MM.1S (cell line): ENCODE measurements around the gene ADCY2.

Experiments used
- DNase-seq: peaks from one replicate; pipeline ENCODE4 v3.0.0-alpha.2; 2015
- H2AFZ ChIP-seq: fragments of 300-600 bp; sonication (generic); 2 replicates; pipeline ENCODE4 v1.6.0; 2016; ENCODE audit warnings: antibody characterized with exemption, low read length
- H3F3A ChIP-seq: fragments of 300-600 bp; sonication (generic); 2 replicates; pipeline ENCODE4 v1.6.1; 2016; ENCODE audit warnings: mild to moderate bottlenecking, antibody characterized with exemption, low read length, moderate library complexity, mixed read lengths; ENCODE audit not compliant: insufficient read depth
- H3K27ac ChIP-seq: fragments of 300-600 bp; sonication (generic); 2 replicates; pipeline ENCODE4 v1.5.1; 2016; ENCODE audit warnings: mild to moderate bottlenecking, low read length
- H3K27me3 ChIP-seq: fragments of 300-600 bp; sonication (generic); replicated peaks from 2 replicates; pipeline ENCODE4 v1.6.0; 2016; ENCODE audit warnings: low read length; ENCODE audit not compliant: insufficient read depth
- H3K36me3 ChIP-seq: fragments of 300-600 bp; sonication (generic); replicated peaks from 2 replicates; pipeline ENCODE4 v1.6.1; 2016; ENCODE audit warnings: mild to moderate bottlenecking, low read length, mixed read lengths; ENCODE audit not compliant: insufficient read depth
- H3K4me1 ChIP-seq: fragments of 300-600 bp; sonication (generic); 2 replicates; pipeline ENCODE4 v1.6.1; 2016; ENCODE audit warnings: low read length, mixed read lengths
- H3K4me2 ChIP-seq: fragments of 300-600 bp; sonication (generic); 2 replicates; pipeline ENCODE4 v1.6.0; 2016; ENCODE audit warnings: low read depth, low read length
- H3K4me3 ChIP-seq: fragments of 300-600 bp; sonication (generic); 2 replicates; pipeline ENCODE4 v1.5.1; 2016; ENCODE audit warnings: low read length, mixed read lengths
- H3K79me2 ChIP-seq: fragments of 300-600 bp; sonication (generic); 2 replicates; pipeline ENCODE4 v1.6.1; 2016; ENCODE audit warnings: mixed run types, low read length, mixed read lengths
- H3K9ac ChIP-seq: fragments of 300-600 bp; sonication (generic); 2 replicates; pipeline ENCODE4 v1.6.1; 2016; ENCODE audit warnings: low read length, mixed read lengths
- H3K9me2 ChIP-seq: fragments of 300-600 bp; sonication (generic); replicated peaks from 2 replicates; pipeline ENCODE4 v1.6.1; 2016; ENCODE audit warnings: mild to moderate bottlenecking, low read length, mixed read lengths; ENCODE audit not compliant: insufficient read depth
- H3K9me3 ChIP-seq: fragments of 300-600 bp; sonication (generic); replicated peaks from 2 replicates; pipeline ENCODE4 v1.6.1; 2016; ENCODE audit warnings: mild to moderate bottlenecking, low read length, mixed read lengths; ENCODE audit not compliant: insufficient read depth
- H4K20me1 ChIP-seq: fragments of 300-600 bp; sonication (generic); 2 replicates; pipeline ENCODE4 v1.6.1; 2016; ENCODE audit warnings: mild to moderate bottlenecking, low read length, moderate library complexity, mixed read lengths; ENCODE audit not compliant: insufficient read depth
- CTCF ChIP-seq: fragments of 300-600 bp; sonication (generic); IDR thresholded peaks from 2 replicates; pipeline ENCODE4 v1.5.1; 2016; ENCODE audit warnings: antibody characterized with exemption, low read length, mixed read lengths
- EZH2 ChIP-seq: fragments of 300-600 bp; sonication (generic); optimal IDR thresholded peaks from 2 replicates; pipeline ENCODE3; 2017; ENCODE audit warnings: low read depth, mild to moderate bottlenecking, antibody characterized with exemption, low read length, mixed read lengths
- EZH2phosphoT487 ChIP-seq: fragments of 300-600 bp; sonication (generic); IDR thresholded peaks from 2 replicates; pipeline ENCODE4 v1.6.1; 2018; ENCODE audit warnings: antibody characterized with exemption, low read length

ADCY2 gene

DNA sequence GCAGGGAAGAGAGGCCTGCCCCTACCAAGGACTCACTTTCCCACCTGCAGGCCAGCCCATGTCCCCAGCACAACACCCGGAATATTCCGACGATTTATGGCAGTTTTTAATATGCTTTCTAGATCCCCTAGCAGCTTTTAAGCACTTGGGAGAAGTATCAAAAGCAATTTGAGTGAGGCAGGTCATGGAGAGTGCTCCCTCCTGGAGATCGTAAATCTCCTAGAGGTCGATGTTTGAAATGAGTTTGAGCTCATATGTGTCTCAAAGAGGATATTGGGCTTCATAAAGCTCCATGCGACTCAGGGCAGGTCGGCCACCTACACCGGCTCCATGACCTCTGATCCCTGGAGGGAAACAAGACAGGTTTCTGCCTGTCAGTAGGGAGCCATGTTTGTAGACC, 427.7 kb downstream of the ADCY2 start:
- TF ChIP-seq EZH2, result no peak
- TF ChIP-seq CTCF, result no peak
- no peak for TF ChIP-seq EZH2phosphoT487
- Histone ChIP-seq H3K36me3 (no peaks in the 10 kb centered on the region), H3K9me3 (no peaks in the 10 kb centered on the region), H3K4me3 (no peak overlapping the region), H3K27me3 (no peaks in the 10 kb centered on the region), H3K4me2 (no peak overlapping the region), H3K9me2 (no peaks in the 10 kb centered on the region), H4K20me1 (no peaks in the 10 kb centered on the region), H3K9ac (no peak overlapping the region), H3K27ac (no peak overlapping the region), H3K4me1 (no peaks in the 10 kb centered on the region), H3F3A (no peaks in the 10 kb centered on the region), H3K79me2 (no peaks in the 10 kb centered on the region), H2AFZ (no peak overlapping the region)
- DNase-seq, result no peak

DNA sequence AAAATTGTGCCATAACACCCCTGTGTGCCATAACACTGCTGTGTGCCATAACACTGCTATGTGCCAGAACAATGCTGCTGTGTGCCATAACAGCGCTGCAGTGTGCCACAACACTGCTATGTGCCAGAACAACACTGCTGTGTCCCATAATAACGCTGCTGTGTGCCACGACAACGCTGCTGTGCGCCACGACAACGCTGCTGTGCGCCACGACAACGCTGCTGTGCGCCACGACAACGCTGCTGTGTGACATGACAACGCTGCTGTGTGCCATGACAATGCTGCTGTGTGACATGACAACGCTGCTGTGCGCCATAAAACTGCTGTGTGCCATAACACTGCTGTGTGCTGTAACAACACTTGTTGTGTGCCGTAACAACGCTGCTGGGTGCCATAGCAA, 429.1 kb downstream of the ADCY2 start:
- TF ChIP-seq EZH2phosphoT487 (no peak), CTCF (no peak), EZH2 (no peak)
- Histone ChIP-seq H3K79me2 (no peaks in the 10 kb centered on the region), H3K4me1 (no peaks in the 10 kb centered on the region), H3K27me3 (no peaks in the 10 kb centered on the region), H4K20me1 (no peaks in the 10 kb centered on the region), H3K36me3 (no peaks in the 10 kb centered on the region), H3K27ac (no peak overlapping the region), H2AFZ (no peak overlapping the region), H3K9ac (no peak overlapping the region), H3K9me2 (no peaks in the 10 kb centered on the region), H3K4me2 (no peak overlapping the region), H3K9me3 (no peaks in the 10 kb centered on the region), H3F3A (no peaks in the 10 kb centered on the region), H3K4me3 (no peak overlapping the region)
- no peak for DNase-seq

DNA sequence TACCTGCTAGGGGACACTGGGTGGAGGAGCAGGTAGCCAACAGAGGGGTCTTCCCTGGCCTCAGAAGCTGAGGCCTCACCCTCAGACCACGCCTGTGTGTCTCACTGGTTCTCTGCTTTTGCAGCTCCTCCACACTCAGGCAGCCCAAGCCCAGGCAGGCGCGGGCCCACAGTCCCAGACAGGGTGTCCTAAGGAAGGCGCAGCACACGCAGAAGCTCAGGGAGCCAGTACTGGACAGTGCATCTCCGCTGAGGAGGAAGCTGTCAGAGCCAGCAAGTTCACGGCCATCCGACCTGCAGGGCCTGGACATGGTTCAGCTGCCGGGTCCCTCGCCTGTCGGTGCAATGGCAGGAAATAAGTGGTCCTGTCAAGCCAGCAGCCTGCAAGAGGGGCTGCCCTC, 429.7 kb downstream of the ADCY2 start:
- TF ChIP-seq CTCF (no peak), EZH2phosphoT487 (no peak), EZH2 (no peak)
- Histone ChIP-seq H4K20me1 (no peaks in the 10 kb centered on the region), H3F3A (no peaks in the 10 kb centered on the region), H3K27ac (no peak overlapping the region), H3K9me3 (no peaks in the 10 kb centered on the region), H3K4me2 (no peak overlapping the region), H3K4me3 (no peak overlapping the region), H3K36me3 (no peaks in the 10 kb centered on the region), H3K9me2 (no peaks in the 10 kb centered on the region), H2AFZ (no peak overlapping the region), H3K79me2 (no peaks in the 10 kb centered on the region), H3K9ac (no peak overlapping the region), H3K27me3 (no peaks in the 10 kb centered on the region), H3K4me1 (no peaks in the 10 kb centered on the region)
- DNase-seq, result no peak
